Stimulated activated naive CD4-positive, alpha-beta T cell (primary cell): ENCODE data around the gene PTPRJ.
"Not testable (repeated sequence)": the region's sequence is repeated elsewhere in the genome, so short reads cannot be mapped to it uniquely, and the experiment has no call there.

Source experiments
- DNase-seq, 6 experiments: peaks; one replicate each; lab custom pipeline; 2025; lab: John Stamatoyannopoulos, UW

Gene PTPRJ

DNA sequence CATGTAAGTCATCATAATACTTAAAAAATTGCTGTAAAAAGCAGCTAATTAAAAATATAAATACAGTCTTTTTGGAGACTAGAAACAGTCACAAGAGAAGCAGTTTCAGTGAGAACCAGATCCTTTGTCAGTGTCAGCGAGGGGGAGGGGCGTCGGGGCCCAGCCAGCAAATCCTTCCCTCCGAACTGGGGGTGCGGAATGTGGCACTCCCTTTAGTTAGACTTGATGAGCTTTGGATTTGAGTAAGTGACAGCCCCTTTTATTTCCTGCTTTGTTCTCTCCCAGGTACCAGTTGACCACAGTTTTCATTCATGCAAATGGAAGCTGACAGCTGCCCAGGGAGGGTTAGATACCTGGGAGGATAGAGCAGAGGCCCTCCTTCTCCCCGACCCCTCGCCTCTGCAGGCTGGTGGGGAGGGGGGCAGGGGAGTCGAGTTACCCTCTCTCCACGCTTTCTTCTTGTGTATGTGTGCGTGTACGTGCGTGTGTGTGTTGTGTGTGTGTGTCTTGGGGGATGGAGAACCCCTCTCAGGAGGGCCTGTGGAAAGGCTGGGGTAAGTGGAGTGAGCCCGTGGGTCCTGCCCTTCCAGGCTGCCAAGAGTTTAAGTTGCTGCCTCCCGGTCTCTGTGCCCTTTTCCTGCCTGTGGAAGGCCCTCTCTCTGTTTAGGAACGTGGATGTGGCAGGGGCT, 38.3 kb downstream of the PTPRJ start:
- no peak for DNase-seq

DNA sequence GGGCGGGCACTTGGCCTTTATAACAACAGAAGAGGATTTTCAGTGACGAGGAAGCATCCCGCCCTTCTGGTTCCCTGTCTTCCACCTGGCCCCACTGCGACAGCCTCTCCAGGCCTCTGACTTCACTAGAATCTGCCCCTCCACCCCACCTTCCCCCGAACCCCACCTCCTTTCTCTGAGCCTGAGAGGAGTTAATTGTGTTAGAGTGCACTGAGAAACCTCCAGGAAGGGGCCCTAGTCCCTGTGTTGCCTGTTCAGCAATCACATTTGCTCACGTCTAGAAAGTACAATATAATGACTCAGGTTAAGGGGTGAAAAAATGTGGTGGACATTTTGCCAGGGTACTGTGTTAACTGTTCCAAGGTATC, 38.8 kb downstream of the PTPRJ start:
- no peak for DNase-seq

DNA sequence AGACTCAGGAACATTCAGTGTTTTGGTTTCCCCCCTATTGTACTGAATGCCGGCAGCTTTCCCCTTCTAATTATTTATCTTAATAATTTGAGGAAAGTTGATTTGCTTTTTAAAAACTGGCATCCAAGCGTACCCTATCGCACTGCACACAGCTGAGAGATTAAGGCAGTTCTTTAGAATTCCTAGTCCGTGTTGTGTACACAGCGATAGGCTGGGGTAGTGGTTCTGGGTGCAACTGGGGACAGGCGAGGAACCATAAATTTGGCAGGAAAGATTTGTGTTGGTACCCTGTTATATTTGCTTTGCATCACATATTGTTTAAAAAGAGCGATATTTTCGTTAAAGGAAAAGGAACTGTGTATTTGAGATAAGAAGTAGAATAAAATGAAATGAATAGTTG, 39.2 kb downstream of the PTPRJ start:
- no peak for DNase-seq

DNA sequence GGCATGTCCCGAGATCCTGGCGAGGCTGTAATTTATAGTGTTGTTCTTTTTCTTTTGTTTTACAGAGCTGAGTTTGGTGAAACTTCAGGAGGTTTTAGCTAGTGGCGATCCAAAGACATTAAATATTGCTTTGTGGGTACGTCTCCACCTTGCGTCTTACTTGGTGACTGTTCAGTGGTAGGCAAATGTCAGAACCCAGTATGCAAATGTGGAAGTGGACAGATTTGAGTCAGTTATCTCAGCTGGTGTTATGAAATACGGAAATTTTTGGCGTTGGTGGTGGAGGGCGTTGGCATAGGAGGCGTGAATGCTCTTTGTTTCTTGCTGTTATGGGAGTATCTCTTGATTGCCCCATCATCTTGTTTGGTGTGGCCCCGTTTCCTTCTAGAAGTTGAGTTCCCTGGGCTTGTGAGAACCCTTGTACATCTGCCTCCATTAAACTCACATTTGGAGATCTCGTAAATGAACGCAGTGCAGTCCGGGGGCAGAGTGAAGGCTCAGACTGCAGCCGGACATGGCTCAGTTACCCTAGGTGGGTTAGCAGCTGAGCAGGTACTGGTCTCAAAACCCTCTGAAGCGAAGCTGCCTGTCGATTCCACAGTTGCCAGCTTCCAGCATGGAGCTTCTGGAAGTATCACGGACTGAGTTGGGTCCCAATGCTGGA, 39.9 kb downstream of the PTPRJ start:
- no peak for DNase-seq

DNA sequence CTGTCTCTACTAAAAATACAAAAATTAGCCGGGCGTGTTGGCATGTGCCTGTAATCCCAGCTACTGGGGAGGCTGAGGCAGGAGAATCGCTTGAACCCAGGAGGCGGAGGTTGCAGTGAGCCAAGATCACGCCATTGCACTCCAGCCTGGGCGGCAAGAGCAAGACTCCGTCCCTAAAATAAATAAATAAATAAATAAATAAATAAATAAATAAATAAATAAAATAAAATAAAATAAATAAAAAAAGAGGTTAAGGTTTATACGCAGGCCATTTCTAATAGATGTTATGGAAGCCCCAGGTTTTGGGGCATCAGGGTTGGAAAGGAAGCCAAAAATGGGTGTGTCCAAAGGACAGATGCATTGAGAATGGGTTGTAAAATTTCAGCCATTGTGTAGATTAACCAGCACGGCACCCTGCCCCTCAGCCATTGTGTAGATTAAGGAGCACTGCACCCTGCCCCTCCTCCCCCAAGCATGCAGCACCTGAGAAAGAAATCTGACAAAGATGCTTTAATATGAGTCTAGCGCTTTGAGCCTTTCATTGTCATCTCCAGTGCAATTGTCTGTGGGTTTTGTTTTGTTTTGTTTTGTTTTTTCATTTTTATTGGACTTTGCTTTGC, 41.0 kb downstream of the PTPRJ start:
- DNase-seq: not testable (repeated sequence)

DNA sequence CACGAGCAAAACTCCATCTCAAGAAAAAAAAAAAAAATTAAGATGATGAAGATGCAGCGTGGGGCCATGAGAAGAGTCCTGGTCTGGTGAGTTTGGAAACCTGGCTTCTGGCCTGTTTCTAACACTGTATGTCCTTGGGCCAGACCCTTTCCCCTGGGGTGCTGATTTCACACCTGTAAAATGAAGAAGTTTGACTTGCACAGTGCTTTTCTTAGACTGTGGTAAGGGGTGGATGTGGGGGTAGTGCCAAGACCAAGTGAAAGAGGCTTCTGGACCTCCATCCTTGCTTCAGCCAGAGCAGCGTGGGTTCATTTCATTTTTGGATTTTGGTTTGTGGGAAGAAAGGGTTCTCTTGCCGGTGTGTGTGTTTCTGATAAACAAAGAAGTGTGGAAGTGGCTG, 42.1 kb downstream of the PTPRJ start:
- no peak for DNase-seq

DNA sequence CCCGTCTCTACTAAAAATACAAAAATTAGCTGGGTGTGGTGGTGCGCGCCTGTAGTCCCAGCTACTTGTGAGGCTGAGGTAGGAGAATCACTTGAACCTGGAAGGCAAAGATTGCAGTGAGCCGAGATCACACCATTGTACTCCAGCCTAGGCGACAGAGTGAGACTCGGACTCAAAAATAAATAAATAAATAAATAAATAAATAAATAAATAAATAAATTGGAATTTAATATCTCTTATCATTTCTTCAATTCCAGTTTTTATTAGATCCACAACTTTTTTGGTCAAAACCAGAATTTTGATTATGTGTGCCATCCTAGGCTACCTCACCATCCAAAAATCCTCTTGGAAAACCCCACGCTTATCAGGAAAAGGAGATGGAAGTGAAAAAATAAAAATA, 43.2 kb downstream of the PTPRJ start:
- DNase-seq: not testable (repeated sequence)

DNA sequence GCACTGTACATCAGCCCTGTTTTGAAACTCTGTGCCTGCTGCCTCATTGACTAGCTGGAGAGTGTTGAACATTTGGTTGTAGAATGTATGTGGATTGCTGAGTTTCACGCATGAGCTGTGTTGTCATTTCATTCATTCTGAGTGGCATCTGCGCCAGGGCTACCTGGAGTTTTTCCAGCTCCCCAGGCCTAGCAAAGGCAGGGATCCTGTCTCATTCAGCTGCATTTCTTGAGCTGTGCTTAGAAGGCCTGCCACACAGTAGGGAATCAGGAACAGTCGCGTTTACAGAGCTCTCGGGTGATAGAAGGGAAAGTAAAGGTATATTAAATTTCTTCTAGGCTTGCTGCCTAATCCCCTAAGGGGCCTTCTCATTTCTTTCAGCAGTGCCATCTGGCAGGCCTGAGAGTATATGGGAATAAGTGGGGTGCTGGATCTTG, 44.3 kb downstream of the PTPRJ start:
- DNase-seq: no peak

DNA sequence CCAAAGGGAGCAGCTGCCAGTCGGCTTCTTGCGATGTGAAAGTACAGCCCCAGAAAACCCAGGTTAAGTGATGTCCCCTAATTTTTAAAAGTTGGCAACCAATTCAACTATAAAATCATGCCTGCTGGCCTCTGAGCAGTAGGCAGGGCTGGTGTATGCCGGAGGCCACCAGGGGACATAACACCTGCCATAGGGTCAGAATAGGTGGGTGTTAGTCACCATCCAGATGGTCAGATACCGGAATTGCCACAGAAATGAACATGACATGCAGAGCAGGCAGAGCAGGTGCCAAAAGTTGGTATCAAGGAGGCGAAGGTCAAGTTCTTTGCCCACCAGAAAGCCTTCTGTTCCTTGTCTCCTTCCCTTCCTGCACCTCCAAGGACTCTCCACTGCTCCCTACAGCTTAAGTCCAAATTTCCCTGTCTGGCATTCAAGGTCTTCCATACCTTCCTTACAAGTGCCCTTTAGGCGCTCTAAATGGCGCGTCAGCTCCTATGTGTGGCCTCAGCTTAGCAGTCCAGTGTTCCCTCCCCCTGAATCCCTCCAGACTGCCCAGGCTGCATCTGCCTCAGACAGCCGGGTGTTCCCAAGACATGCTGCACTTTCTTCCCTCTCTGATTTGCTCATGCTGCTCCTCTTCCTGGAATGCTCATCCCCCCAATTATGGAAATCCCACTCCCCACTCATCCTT, 45.1 kb downstream of the PTPRJ start:
- DNase-seq: no peak

DNA sequence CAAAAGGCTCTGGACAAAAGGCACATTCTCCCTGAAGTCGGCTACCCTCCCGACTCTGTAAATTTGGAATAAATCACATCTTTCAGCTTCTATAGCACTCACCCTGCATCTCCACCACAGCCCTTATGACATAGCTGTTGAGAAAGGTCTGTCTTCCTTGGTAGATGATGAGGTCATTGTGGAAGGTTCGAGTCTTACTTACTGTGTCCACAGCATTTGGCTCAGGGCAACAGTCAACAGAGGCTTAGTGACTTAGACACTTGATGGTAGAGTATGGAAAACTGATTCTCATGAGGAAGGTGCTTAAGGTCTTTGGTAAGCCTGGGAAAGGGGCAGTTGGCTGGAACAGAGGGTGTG, 45.6 kb downstream of the PTPRJ start:
- no peak for DNase-seq

DNA sequence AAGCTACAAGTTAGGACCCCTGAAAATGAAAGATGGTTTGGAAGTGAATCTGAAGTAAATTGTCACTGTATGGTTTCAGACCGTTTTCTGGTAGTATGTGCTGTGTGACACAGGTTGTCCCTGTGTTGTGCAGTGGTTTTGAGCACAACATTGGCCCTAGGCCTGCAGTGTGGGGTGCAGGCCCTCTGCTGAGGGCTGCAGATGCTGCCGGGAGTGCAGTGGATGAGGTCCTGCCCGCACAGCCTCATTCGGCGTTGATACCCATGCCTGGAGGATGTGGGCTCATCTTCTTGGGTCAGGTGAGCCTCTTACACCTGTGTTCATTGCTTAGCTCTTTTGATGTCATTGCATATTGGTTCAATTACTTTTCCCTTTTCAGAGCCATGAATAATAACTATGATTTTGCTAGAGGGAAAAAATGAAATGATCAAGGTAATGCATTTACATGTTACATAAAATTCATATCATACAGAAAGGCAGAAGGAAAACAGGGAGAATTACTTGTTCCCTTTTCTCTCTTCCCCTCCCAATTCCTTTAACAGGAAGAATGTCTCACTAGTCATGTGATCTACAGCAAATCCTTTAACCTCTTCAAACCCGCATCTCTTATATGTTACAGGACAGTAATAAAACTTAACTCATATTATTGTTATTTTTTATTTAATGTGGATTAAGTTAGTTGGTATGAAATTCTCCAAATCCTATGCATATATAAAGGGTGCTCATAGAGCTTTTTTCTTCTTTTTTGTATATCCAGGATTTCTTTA, 48.7 kb downstream of the PTPRJ start:
- DNase-seq: peak in 3 of 6 experiments; percentile 16 to 54 (median 38)

DNA sequence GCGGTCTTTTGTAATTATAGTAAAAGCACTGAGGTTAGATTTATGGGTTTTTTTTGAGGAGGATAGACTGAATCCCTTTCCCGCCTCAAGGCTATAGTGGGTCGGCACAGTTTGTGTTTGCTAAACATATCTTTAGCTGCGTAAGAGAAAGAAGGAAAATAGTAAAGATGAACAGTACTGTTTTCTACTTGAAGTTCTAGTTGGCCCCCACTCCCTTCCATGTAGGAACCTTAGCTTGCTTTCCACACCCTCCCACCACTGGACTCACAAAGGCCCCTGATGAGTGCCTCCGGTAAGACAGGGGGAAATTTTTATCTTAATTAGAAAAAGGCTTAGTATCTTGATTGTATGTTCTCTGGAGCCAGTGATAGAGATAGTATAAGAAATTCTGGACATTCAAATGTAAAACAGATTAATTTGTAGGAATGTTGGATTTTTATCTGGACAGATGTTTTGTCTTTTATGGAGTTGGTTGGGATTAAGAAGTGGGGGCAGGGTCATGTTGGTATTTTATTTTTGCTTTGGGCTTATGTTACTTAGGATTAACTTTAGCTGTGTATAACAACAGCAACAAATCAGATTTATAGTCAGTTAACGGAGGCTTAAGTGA, 49.4 kb downstream of the PTPRJ start:
- DNase-seq: no peak

DNA sequence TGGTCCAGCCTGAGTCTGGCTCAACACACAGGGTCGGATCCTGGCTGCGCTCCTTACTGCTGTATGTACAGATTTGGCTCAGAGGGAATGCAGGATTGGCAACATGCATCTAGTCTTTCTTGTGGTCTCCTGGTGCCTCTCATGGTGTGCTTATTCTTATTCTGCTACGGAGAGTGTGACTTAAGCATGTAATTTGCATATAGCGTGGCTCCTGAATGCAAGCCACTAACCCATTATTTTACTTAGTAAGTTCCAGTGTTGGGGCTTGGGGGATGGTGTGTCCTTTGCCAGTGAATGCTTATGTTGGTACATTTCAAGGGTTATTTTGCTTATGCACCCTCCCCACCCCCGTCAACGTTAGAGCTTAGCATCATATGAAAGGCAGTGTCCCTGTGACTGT, 51.2 kb downstream of the PTPRJ start:
- no peak for DNase-seq

DNA sequence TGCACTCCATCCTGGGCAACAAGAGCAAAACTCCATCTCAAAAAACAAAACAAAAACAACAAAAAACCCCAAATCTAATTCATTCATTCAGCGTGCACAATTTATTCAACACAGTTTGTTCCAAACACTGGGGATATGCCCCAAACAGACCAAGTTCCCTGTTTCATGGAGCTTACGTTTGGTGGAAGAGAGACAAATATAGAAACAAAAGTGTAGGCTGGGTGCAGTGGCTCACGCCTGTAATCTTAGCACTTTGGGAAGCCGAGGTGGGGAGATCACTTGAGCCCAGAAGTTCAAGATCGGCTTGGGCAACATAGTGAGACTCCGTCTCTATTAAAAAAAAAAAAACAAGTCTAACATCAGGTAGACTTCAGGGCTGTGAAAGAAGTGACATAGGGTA, 52.4 kb downstream of the PTPRJ start:
- no peak for DNase-seq

DNA sequence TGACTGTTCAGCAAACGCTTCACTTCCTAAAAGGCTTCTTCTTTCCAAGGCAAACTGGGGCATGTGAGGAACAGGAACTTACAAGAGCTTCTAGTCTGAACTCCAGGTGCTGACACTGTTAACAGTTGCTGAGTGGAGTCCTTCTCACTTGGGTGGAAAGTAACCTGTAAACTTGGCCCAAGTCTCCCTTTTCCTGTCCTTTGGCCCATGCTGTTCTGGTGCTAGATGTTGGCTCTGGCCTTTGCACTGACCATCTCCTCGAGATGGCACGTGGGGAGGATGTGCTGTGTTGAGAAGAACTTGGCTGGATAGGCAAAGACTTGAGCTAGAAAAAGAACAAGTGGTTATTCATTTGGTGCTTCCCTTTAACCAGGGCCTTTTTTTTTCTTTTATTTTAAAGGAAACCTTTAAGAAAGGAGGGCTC, 53.6 kb downstream of the PTPRJ start:
- no peak for DNase-seq

DNA sequence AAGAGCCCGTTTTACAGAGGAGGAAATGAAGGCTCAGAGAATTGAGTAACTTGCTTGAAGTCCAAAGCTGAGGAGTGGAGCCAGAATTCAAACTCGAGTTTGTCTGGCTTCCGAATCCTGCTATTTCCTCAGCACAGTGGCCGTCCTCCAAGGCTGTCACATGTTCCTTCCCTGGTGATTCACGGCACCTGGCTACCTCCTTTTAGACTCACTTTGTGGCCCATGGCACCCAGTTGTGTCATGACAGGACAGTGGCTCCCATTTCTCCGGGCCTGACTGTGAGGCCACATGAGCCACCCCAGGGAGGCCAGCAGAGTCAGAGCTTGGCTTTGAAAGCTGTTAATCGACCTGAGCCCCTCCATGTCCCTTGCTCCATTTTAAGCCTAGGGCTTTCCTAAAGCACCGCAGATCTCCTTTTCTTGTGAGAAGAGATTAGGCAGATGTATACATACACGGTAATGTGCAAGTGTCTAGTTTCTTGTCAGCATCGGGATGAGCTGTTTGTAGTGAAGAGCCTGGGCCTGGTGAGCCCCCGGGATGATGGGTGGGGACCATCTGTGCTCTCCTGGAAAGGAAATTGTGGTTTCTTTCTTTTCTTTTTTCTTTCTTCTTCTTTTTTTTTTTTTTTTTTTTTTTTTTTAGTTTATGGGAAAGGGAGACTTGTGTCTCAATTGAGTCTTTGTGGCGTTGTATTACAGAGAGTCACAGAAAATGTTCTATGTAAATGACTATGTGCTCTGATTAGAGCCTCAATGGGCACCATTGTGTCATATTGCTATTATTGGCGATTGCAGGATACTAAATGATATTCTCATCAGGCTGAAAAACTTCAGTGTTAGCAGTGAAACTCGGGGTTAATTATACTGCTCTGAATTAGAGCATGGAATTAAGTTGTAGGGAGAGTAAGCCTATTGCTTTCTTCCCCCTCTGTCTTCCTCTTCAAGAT, 54.8 kb downstream of the PTPRJ start:
- DNase-seq: no peak

DNA sequence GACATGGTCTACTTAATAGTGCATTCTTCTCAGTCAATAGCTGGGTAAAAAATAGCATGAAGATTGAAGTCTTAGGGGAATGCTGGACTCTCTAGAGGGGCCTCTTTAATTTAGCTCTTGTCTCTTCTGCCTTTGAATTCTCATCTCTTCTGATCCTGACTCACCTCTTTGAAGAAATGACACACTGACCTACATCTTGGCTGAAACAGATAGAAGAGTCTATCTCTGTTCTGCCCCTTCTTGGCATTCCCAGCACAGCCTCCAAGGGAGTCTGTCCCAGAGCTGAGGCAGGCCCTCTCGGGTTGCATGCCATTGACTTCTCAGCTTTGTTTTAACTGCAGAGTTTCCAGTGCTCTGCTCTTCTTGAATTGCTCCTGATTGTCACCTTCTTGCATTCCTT, 55.7 kb downstream of the PTPRJ start:
- DNase-seq: no peak

DNA sequence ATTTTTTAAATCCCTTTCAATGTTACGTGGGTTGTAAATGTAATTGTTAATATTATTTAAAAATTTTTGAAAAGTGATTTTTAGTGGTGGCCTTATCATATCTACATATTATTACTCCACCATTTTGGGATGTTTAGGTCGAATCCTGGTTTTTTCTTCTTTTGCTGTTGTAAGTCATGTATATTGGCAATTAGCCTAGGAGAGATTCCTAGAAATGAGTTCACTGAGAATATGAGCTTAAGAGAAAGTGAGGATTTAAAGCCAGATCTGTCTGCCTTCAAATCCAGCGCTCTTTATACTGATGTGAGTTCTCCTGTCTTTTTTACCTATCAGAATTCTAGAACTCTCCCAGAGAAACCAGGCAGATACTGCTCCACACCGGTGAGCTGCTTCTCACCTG, 56.1 kb downstream of the PTPRJ start:
- no peak for DNase-seq

DNA sequence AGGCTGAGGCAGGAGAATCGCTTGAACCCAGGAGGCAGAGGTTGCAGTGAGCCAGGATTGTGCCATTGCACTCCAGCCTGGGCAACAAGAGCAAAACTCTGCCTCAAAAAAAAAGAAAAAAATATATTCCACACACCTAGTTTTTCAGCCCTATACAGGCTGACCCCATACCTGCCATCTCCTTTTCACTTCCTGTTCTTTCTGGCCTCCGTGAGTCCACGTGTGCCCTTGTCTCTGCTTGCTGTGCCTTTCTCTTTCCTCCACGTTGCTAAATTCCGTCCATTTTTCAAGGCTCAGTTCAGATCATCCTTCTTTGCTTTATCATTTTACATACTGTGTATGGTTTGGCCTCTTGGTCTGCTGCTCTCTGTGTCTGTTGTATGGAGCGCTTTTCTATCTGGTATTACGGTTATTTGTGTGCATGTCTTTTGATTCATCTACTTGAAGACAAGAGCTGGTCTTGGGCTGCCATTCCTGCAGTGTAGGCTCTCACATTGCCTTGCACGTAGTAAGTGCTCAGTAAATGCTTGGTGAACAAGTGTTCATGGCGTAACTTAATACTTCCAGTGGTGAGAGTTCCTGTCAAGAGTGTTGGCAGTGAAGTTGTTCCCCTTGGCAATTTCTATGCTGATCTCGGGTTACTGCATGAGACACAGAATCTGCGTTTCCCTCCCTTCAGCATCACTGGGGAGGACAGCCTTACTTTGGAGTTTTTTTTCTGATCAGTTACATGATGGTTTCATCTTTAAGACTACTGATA, 57.5 kb downstream of the PTPRJ start:
- DNase-seq: no peak
